GM19351 (cell line): ENCODE measurements around the gene DKKL1.

Source experiments
- ATAC-seq: cut with Tn5 transposase; IDR thresholded peaks from one replicate; pipeline ENCODE4 v1.9.1; 2021; ENCODE audit warnings: mild to moderate bottlenecking, moderate library complexity; ENCODE audit not compliant: unreplicated experiment

DKKL1 gene

DNA sequence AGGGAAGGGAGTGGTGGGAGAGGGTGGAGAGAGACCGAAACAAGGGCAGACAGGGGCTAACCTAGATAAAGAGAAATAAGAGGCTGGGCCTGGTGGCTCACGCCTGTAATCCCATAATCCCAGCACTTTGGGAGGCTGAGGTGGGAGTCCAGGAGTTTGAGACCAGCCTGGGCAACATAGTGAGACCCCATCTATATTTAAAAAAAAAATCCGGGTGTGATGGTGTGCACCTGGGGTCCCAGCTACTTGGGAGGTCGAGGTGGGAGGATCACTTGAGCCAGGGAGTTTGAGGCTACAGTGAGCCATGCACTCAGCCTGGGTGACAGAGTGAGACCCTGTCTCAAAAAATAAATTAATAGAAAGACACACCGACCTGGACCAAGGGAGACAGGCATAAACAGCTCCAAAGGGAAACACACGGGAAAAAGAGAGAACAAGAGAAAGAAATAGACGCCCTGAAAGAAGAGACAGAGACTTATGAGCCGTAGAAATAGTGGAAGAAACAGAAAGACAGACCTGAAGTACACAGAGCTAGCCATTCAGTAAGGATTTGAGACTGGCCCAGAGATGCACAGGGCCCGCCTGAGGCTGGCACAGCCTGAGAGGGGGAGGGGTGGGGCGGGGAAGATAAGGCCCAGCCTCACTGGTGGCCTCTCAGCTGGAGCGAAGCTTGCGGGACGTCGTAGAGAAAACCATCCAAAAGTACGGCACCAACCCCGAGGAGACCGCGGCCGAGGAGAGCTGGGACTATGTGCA is 26.2 kb upstream of the DKKL1 start:
- no peak for ATAC-seq

DNA sequence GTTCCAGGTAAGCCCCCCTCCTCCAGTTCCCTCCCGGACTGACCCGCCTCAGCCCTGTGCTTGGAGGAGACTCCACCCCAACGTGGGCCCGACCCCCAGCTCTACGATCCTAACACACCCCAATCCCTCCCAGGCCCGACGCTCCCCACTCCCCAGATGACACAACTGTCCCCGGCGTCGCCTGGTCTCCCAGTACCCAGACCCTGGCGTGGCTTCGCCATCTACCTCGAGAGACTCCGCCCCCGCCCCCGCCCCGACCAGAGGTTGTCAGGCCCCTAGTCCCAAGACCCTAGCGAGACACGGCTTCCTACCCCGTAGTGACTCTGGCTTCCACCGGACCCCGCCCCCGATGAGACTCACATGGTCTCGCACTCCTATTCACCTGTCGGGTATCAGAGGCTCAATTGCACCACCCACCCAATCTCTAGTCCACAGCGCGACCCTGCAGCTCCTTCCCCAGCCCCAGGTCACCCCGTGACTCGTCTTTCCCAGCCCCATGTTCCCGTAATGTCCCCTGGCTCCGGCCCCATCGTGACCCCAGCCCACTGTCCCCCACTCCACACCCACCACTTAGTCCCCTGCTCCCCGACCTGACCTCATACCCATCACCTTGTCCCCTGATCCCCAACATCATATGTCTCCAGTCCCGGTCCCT is 25.5 kb upstream of the DKKL1 start:
- ATAC-seq, result no peak

DNA sequence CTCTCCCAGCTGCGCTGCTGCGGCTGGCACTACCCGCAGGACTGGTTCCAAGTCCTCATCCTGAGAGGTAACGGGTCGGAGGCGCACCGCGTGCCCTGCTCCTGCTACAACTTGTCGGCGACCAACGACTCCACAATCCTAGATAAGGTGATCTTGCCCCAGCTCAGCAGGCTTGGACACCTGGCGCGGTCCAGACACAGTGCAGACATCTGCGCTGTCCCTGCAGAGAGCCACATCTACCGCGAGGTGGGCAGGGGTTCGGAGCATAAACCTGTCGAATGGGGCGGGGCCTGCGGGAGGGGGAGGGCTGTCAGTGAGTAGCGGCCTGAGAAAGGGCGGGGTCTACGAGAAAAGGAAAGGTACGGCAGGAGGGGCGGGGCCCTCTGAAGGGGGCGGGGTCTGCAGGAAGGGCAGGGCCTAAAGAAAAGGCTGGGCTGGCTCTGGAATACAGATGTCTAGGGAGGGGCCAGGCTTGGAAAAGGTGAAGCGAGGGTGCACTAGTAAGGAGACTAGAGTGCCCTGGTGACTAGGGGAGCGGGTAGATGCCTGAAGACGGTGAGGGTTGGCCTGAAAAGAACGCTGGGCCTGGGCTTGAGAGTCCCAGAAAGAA is 24.9 kb upstream of the DKKL1 start:
- no peak for ATAC-seq

DNA sequence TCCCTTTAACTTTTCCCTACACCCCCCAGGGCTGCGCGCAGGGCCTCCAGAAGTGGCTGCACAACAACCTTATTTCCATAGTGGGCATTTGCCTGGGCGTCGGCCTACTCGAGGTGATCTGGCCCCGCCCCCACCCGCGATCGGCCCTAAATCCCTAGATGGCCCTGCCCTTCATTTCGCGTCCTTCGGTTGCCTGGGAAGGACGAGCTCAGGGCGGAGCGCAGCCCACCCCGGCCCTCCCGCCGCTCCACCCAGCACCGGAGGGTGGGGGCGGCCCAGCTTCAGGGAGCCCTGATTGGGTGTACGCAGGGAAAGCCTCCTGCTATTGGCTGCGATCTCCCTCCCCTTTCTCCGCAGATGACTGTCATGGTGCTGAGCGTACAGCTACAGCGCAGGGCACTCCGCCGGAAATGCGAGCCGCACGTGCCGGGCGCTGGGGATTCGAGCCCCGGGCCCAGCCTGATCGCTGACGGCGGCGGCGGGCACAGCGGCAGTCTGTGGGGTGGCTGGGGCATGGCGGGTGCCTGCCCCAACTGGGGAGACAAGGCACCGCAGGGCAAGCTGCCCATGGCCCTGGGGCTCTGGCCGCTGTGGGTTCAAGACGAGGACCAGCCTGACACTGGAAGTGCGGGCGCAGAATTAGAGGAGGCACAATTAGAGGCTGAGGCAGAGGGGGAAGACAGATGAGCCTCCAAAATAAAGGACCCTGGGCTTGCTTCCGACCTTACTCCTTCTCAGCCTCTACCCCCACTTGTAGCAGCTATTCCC is 24.2 kb upstream of the DKKL1 start:
- no peak for ATAC-seq

DNA sequence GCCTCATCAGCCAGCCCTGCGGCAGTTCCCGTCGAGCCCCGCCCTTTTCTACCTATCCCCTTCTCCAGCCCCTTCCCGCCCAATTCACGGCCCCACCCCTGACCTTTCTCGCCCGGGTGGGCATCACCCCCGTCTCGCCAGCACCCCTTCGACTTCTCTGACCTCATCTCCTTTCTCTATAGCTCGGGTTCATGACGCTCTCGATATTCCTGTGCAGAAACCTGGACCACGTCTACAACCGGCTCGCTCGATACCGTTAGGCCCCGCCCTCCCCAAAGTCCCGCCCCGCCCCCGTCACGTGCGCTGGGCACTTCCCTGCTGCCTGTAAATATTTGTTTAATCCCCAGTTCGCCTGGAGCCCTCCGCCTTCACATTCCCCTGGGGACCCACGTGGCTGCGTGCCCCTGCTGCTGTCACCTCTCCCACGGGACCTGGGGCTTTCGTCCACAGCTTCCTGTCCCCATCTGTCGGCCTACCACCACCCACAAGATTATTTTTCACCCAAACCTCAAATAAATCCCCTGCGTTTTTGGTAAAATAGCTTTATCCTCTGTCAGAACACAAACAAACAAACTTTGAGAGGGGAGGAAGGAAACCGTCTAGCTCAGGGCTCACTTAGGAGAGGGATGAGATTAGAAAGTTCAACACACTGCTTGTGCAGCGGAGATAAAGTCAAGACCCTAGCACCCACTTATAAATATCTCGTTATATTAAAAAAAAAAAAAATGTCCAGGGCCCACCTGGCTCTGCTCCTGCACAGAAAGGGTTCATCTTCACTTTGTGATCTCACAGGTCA is 23.4 kb upstream of the DKKL1 start:
- no peak for ATAC-seq

DNA sequence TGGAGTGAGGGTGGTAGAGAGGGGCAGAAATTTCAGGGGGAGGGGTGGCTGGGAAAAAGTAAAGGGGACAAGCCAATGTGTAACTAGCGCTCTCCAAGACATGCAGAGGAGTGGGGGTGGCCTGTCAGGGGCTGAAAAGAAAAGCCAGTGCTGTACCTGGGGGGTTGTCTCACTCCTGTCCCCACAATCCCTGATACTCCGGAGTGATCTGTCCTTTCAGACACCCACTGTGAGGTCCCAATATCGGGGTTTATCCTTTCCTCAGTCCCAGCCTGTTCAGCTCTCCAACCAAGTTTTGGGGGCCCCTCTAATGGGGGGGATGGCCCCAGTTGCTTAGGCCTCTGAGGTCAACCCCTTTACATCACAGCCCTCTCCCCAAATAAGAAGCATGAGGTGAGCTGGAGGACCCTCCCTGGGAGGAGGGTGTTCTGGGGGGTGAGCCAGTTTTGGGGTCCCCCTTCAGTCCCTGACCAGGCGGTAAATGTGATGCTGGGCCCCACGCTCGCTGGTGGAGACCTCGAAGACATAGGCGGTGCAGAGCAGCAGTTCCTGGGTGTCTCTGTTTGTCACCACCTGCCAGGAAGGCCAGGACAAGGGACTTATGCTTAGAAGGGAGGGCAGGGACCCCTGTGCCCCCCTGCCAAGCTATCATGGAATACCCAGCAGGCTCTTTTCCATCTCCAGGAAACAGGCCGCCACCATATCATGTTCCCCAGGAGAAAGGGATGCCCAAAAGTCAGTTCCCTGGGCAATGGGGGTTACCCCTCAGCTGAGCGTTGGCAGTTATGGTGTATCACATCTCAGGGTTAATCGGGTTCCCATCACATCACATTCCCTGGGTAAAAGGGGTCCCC is 22.6 kb upstream of the DKKL1 start:
- no peak for ATAC-seq

DNA sequence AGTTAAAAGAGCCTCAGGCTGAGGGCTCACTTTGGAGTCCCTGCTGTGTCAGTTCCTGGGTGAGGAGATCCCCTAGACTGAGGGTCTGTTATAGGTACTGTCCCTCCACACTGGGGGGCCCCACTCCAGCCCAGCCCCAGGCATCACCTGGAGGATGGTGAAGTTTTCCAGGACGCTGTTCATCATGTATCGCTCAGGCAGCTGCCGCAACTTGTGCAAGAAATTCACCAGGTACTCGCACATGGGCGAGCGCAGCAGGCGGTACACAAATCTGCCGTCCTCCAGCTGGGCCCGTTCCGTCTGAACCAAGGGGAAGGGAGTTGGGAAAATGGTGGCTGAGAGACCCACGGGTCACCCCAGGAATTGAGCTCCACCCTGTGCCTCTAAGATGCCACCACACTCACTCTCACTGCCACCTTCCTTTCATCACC is 21.4 kb upstream of the DKKL1 start:
- ATAC-seq, result no peak

DNA sequence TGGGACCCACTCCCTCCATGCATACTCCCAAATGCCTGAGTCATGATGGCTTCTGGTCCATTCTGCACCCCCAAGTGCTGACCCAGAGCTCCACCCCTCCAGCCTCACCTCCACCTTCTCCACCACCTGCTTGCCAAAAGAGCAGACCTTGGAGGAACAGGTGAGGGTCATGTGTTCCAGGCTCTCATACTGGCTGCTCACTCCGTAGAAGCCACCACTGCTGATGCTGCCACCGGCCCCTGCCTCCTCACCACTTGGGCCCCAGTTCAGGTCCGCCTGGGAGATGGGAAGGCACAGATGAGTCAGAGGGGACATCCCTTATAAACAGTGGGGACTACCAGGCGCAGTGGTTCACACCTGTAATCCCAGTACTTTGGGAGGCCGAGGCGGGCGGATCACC is 20.6 kb upstream of the DKKL1 start:
- no peak for ATAC-seq

DNA sequence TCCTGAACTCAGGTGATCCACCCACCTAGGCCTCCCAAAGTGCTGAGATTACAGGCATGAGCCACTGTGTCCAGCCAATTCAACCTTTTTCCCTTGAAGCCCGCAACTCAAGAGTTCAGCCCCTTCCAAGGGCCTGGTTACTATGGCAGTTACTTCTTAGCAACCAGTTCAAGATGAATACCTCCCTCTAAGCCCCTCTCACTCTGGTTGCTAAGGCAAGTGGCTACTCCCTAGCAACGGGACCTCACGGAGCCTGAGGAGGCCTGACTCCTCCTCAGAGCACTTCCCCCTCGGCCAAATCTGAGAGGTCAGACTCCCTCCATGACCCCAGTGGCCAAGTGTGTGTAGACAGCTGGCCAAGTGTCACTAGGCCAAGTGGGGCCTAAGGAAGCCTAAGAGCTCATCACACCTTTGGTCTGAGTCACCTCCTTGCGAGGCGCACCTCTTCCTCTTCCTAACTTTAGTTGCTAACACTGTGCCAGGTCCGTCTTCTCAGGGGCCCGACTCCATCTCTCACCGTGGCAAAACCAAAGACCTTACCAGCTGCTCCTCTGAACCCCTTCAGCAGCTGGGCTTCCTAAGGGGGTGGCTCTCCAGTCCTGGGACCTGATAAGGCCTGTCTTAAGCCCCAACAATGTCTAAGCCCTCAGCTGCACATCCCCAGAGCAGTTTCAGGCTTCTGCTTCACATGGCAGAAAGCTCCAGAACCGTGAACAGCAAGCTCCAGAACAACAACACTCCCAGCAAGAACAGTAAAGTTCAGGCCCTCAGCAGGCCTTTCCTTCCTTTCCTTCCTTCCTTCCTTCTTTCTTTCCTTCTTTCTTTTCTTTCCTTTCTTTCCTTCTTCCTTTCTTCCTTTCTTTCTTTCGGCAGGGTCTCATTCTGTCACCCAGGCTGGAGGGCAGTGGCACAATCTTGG is 18.9 kb upstream of the DKKL1 start:
- no peak for ATAC-seq

DNA sequence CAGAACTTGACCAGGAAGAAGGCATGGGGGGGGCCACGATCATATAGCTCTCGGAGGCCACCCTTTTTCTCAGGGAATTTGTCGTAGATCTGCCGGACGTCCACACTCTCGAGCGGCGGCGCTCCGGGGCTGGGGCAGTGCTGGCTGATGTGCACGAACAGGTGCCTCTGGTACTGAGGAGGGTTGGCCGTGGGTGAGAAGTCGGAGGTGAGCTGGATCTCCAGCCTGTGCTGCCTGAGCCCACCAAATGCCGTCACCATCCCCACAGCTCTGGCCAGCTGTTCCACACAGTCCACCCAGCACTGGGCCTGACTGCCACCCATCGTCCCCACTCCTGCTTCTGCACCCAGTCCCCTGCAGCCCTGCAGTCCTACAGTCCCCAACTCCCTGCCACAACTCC is 16.5 kb upstream of the DKKL1 start:
- ATAC-seq, result no peak

DNA sequence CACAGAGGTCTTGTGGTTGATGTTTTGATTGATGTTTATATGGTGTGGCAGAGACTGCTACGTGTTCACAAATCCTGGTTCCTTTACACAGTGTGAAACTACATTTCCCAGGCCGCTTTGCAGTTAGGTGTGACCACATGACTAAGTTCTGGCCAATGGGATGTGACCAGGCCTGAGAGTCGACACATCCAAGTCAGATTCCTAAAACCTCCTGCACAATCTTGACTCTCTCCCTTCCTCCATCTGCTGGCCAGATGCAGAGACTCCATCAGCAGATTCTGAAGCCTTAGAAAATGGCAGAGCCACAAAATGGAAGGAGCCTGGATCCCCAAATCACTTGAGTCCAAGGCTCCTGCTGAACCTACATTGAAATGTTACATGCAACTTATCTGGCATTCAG is 15.8 kb upstream of the DKKL1 start:
- no peak for ATAC-seq

DNA sequence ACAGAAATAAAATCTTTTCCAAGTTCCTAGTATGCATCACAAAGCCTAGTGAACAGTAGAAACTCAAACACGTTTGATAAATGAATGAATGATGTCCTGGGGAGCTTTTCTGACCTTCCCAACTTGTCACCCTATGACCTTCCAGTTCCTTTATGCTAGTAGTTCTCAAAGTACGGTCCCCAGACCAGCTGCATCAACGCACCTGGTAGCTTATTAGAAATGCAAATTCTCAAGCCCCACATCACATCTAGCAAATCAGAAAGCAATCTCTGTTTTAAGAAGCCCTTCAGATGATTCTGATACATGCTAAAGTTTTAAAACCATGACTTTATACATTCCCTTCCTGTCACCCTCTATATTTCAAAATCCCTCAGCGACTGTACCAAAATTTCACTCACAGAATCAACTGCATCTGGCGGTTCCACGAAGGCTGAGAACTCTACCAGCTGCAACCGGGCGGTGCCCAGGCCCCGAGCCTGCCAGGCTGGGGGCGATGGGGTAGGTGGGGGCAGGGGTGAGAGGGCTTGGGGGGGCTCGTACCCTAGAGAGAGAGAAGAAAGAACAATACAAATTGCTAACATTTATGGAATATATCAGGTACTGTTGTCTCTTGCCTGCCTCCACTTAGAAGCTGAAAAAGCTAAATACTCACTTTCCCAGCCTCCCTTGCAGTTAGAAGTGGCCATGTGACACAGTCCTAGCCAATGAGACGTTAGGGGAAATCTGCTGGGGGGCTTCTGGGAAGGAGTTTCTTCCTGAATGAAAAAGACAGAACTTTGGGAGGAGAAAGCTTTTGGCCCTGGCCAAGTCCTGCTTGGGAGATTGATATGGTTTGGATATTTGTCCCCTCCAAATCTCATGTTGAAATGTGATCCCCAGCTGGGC is 15.1 kb upstream of the DKKL1 start:
- no peak for ATAC-seq

DNA sequence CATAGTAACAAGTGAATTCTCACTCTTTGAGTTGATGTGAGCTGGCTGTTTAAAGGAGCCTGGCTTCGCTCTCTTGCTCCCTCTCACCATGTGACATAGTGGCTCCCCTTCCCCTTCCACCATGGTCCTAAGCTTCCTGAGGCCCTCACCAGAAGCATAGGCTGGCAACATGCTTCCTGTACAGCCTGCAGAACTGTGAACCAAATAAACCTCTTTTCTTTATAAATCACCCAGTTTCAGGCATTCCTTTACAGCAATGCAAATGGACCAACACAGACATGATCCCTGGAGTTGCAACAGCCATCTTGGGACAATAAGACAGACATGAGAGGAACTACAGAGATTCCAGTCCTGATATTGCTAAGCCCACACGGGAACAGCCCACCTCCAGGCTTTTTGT is 14.1 kb upstream of the DKKL1 start:
- ATAC-seq, result no peak

DNA sequence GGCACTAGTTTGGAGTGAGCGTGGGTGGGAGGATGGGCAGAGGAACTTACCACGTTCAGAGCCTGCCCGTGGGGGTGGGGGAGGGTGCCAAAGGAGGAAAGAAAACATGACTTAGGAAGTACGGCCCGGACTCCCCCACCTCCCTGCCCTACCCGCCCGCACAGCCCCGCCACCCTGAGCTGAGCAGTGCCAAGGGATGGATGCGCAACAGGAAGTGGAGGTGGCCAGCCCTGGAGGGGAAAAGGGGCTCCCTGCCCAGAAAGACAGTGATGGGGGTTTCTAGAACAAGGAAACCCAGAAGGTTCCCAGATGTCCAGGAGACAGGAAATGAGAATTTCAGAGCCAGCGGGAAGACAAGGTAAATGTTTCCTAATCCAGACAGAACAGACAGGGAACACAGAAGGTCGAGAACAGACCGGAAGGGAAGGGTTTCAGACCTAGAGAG is 7.7 kb upstream of the DKKL1 start:
- ATAC-seq, result no peak

DNA sequence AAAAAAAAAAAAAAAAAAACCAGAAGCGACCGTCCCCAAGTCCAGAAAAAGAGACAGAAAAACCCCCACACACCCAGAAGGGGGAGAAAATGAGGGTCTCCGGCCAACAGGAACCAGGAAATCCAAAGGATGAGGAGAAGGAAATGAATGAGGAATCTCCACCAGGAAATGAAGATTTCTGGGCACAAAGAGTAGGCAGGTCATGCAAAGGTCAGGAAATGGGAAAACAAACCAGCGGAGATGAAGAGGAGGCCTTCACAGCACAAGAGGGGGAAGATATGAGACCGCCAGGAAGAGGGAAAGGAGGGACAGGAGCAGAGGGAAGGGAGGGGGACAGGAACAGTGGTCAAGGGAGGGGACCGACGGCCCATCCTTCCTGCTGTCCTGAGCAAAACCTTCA is 7.3 kb upstream of the DKKL1 start:
- no peak for ATAC-seq

DNA sequence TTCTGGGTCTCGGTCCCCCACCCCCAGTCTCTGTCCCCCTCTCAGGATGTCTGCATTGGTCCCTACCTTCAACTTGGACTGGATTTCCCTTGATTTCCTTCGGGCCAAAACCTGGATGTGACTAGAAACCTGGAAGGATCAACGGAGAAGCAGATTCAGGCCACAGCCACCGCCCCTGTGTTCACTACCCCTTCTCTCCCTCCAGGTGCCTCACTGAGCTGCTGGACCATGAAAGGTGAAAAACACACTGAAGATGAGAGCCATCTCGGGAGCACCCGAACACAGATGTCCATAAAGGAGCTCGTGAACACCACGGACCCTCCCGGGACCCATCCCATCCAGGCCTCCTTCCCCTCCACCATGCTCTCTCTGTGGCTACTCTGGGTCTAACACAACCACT is 6.5 kb upstream of the DKKL1 start:
- no peak for ATAC-seq
